ENCODE results near the gene FAM50B. TPM values are rescaled to one million over a fixed set of nuclear protein-coding genes. Genes with fewer than 3 reads are reported as not detected.

The FAM50B gene
- total RNA-seq, 1 donor from 2014 or later: 10.6 TPM

- H3K27ac ChIP-seq: no peak overlapping the region
- DNase-seq: no peak
- no peaks in the 10 kb centered on the region for H3K27me3 ChIP-seq (ENCODE audit: low read depth)
- no peaks in the 10 kb centered on the region for H3K9me3 ChIP-seq
- peaks cover 15% of the 10 kb centered on the region for H3K4me1 ChIP-seq
- no peaks in the 10 kb centered on the region for H3K36me3 ChIP-seq
- intact Hi-C loops (cut with DNase I): no loop called here
- TF ChIP-seq, protein P1, sequence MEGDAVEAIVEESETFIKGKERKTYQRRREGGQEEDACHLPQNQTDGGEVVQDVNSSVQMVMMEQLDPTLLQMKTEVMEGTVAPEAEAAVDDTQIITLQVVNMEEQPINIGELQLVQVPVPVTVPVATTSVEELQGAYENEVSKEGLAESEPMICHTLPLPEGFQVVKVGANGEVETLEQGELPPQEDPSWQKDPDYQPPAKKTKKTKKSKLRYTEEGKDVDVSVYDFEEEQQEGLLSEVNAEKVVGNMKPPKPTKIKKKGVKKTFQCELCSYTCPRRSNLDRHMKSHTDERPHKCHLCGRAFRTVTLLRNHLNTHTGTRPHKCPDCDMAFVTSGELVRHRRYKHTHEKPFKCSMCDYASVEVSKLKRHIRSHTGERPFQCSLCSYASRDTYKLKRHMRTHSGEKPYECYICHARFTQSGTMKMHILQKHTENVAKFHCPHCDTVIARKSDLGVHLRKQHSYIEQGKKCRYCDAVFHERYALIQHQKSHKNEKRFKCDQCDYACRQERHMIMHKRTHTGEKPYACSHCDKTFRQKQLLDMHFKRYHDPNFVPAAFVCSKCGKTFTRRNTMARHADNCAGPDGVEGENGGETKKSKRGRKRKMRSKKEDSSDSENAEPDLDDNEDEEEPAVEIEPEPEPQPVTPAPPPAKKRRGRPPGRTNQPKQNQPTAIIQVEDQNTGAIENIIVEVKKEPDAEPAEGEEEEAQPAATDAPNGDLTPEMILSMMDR (IDR thresholded peaks at IDR 0.05): no peak
- H3K4me3 ChIP-seq: no peak overlapping the region
- no peak for ATAC-seq
These were observed 33.3 kb downstream of the FAM50B start for GRCh38 chr6:3882431-3882830.

GRCh38 chr6:3882866-3883265 is 33.7 kb downstream of the FAM50B start:
- TF ChIP-seq, protein P1 (IDR thresholded peaks at IDR 0.05): no peak
- Histone ChIP-seq H3K36me3 (no peaks in the 10 kb centered on the region), H3K4me3 (no peak overlapping the region), H3K9me3 (no peaks in the 10 kb centered on the region), H3K4me1 (peaks cover 19% of the 10 kb centered on the region), H3K27me3 (ENCODE audit: low read depth) (no peaks in the 10 kb centered on the region), H3K27ac (no peak overlapping the region)
- intact Hi-C loops (cut with DNase I): no loop called here
- ATAC-seq (no peak), DNase-seq (no peak)

GRCh38 chr6:3884007-3884745 is 35.0 kb downstream of the FAM50B start:
- DNase-seq: no peak
- no peaks in the 10 kb centered on the region for H3K9me3 ChIP-seq
- H3K27me3 ChIP-seq (ENCODE audit: low read depth): no peaks in the 10 kb centered on the region
- H3K36me3 ChIP-seq: no peaks in the 10 kb centered on the region
- H3K4me1 ChIP-seq: peaks cover 25% of the 10 kb centered on the region
- intact Hi-C loops (cut with DNase I): no loop called here
- H3K4me3 ChIP-seq: no peak overlapping the region
- peak in 1 of 2 donors; percentile 17 for ATAC-seq
- peak overlapping the region; percentile 15 for H3K27ac ChIP-seq
- TF ChIP-seq, protein P1 (IDR thresholded peaks at IDR 0.05): no peak

GRCh38 chr6:3885262-3886036 is 36.3 kb downstream of the FAM50B start:
- Histone ChIP-seq H3K9me3 (no peaks in the 10 kb centered on the region), H3K27me3 (ENCODE audit: low read depth) (no peaks in the 10 kb centered on the region), H3K4me1 (peaks cover 25% of the 10 kb centered on the region), H3K27ac (no peak overlapping the region), H3K4me3 (no peak overlapping the region), H3K36me3 (no peaks in the 10 kb centered on the region)
- ATAC-seq (peak in 1 of 2 donors; percentile 41), DNase-seq (no peak)
- intact Hi-C loops (cut with DNase I): no loop called here
- TF ChIP-seq, protein P1 (IDR thresholded peaks at IDR 0.05): peak; percentile 14

- peak; percentile 25 to 53 for ATAC-seq
- intact Hi-C loops (cut with DNase I): no loop called here
- no peak overlapping the region for H3K27ac ChIP-seq
These were observed 38.1 kb downstream of the FAM50B start for GRCh38 chr6:3887150-3887700.

More at GRCh38 chr6:3887150-3887700, 38.1 kb downstream of the FAM50B start:
- no peak overlapping the region for H3K4me3 ChIP-seq
- H3K27me3 ChIP-seq (ENCODE audit: low read depth): no peaks in the 10 kb centered on the region
- TF ChIP-seq, protein P1 (IDR thresholded peaks at IDR 0.05): peak; percentile 51
- H3K4me1 ChIP-seq: peaks cover 25% of the 10 kb centered on the region
- no peak for DNase-seq
- H3K9me3 ChIP-seq: no peaks in the 10 kb centered on the region
- no peaks in the 10 kb centered on the region for H3K36me3 ChIP-seq

Data from lower lobe of right lung (tissue), 2 donors.